Cortex of kidney (tissue), 1 donor: ENCODE results near the gene MYO16.
"Not testable (repeated sequence)": the region's sequence is repeated elsewhere in the genome, so short reads cannot be mapped to it uniquely, and the experiment has no call there.

Source experiments
- DNase-seq: peaks from one replicate; lab custom pipeline; 2025; lab: John Stamatoyannopoulos, UW

The MYO16 gene

GRCh38 chr13:109072505-109072904 is 443.1 kb downstream of the MYO16 start:
- no peak for DNase-seq

- no peak for DNase-seq
Observed at GRCh38 chr13:109074436-109074835, 445.0 kb downstream of the MYO16 start.

- no peak for DNase-seq
Observed at GRCh38 chr13:109074853-109075252, 445.4 kb downstream of the MYO16 start.

- DNase-seq = no peak
Observed at GRCh38 chr13:109087916-109088623, 458.7 kb downstream of the MYO16 start.

GRCh38 chr13:109088624-109088917 is 459.2 kb downstream of the MYO16 start:
- no peak for DNase-seq

- no peak for DNase-seq
Observed at GRCh38 chr13:109090796-109091195, 461.4 kb downstream of the MYO16 start.

GRCh38 chr13:109091249-109091648 is 461.8 kb downstream of the MYO16 start:
- no peak for DNase-seq

- not testable (repeated sequence) for DNase-seq
Observed at GRCh38 chr13:109092186-109092585, 462.8 kb downstream of the MYO16 start.

GRCh38 chr13:109093998-109094397 is 464.6 kb downstream of the MYO16 start:
- no peak for DNase-seq

GRCh38 chr13:109095126-109095525 is 465.7 kb downstream of the MYO16 start:
- DNase-seq = no peak

GRCh38 chr13:109096101-109096500 is 466.7 kb downstream of the MYO16 start:
- DNase-seq = no peak

- DNase-seq = no peak
Observed at GRCh38 chr13:109100705-109101304, 471.4 kb downstream of the MYO16 start.

GRCh38 chr13:109101550-109102144 is 472.2 kb downstream of the MYO16 start:
- DNase-seq = no peak

GRCh38 chr13:109105899-109106298 is 476.5 kb downstream of the MYO16 start:
- no peak for DNase-seq

- no peak for DNase-seq
Observed at GRCh38 chr13:109110159-109110558, 480.7 kb downstream of the MYO16 start.

- DNase-seq = no peak
Observed at GRCh38 chr13:109111141-109111540, 481.7 kb downstream of the MYO16 start.

GRCh38 chr13:109113427-109113826 is 484.0 kb downstream of the MYO16 start:
- no peak for DNase-seq

GRCh38 chr13:109114162-109114561 is 484.8 kb downstream of the MYO16 start:
- DNase-seq = no peak

- DNase-seq = no peak
Observed at GRCh38 chr13:109114991-109115390, 485.6 kb downstream of the MYO16 start.

GRCh38 chr13:109118521-109118920 is 489.1 kb downstream of the MYO16 start:
- DNase-seq = no peak

GRCh38 chr13:109119896-109120295 is 490.5 kb downstream of the MYO16 start:
- no peak for DNase-seq

- DNase-seq = no peak
Observed at GRCh38 chr13:109121826-109122225, 492.4 kb downstream of the MYO16 start.

GRCh38 chr13:109123971-109124370 is 494.6 kb downstream of the MYO16 start:
- DNase-seq = no peak

GRCh38 chr13:109126178-109126577 is 496.8 kb downstream of the MYO16 start:
- no peak for DNase-seq
